Limb (tissue), 2 donors: ENCODE data around the gene MYG1.
"Not testable (repeated sequence)": the region's sequence is repeated elsewhere in the genome, so short reads cannot be mapped to it uniquely, and the experiment has no call there.

Experiments used
- DNase-seq, 2 donors: peaks; one replicate each; pipeline ENCODE4 v3.0.0-alpha.2; 2016; ENCODE audit errors: extremely low spot score in 2 of 2

Gene MYG1

GRCh38 chr12:53279888-53280498, 19.5 kb upstream of the MYG1 start:
- DNase-seq: no peak

- no peak for DNase-seq
Observed at GRCh38 chr12:53286448-53286847, 13.0 kb upstream of the MYG1 start.

- DNase-seq: peak; percentile 30 to 71
Observed at GRCh38 chr12:53287741-53288216, 11.7 kb upstream of the MYG1 start.

GRCh38 chr12:53288322-53288721, 11.2 kb upstream of the MYG1 start:
- no peak for DNase-seq

- no peak for DNase-seq
Observed at GRCh38 chr12:53289891-53290290, 9.6 kb upstream of the MYG1 start.

- no peak for DNase-seq
Observed at GRCh38 chr12:53290661-53291060, 8.8 kb upstream of the MYG1 start.

- no peak for DNase-seq
Observed at GRCh38 chr12:53292426-53292825, 7.1 kb upstream of the MYG1 start.

GRCh38 chr12:53295070-53295890, 4.2 kb upstream of the MYG1 start, which contains the start of gene PFDN5:
PFDN5 (plus strand) TSS chr12:53295542; CDS start chr12:53295568, 26 bp downstream.
- peak; percentile 90 to 93 for DNase-seq

- no peak for DNase-seq
Observed at GRCh38 chr12:53295891-53296219, 3.6 kb upstream of the MYG1 start.

- not testable (repeated sequence) for DNase-seq
Observed at GRCh38 chr12:53297106-53297505, 2.4 kb upstream of the MYG1 start.

- no peak for DNase-seq
Observed at GRCh38 chr12:53298164-53298563, 1.3 kb upstream of the MYG1 start.

- DNase-seq: peak in 1 of 2 donors; percentile 41
Observed at GRCh38 chr12:53299101-53299453, 418 bp upstream of the MYG1 start.

- no peak for DNase-seq
Observed at GRCh38 chr12:53300187-53300586, 692 bp downstream of the MYG1 start.

GRCh38 chr12:53302903-53303302, 3.4 kb downstream of the MYG1 start:
- DNase-seq: no peak

GRCh38 chr12:53306826-53307225, 7.3 kb downstream of the MYG1 start:
- DNase-seq: no peak

- no peak for DNase-seq
Observed at GRCh38 chr12:53308276-53308675, 8.8 kb downstream of the MYG1 start.

- DNase-seq: no peak
Observed at GRCh38 chr12:53313996-53314395, 14.5 kb downstream of the MYG1 start.

- DNase-seq: no peak
Observed at GRCh38 chr12:53320352-53321195, 21.1 kb downstream of the MYG1 start.

GRCh38 chr12:53324113-53324778, 24.8 kb downstream of the MYG1 start:
- DNase-seq: peak in 1 of 2 donors; percentile 39

GRCh38 chr12:53324779-53325510, 25.4 kb downstream of the MYG1 start:
- peak; percentile 93 for DNase-seq
